ENCODE results near the gene PLCL1.

PLCL1 gene

GRCh38 chr2:197960786-197961185 lies 156.4 kb downstream of the PLCL1 start:
- Histone ChIP-seq H4K20me1 (ENCODE audit: insufficient read depth, low read length) (no peaks in the 10 kb centered on the region), H3K36me3 (ENCODE audit: insufficient read depth, low read length) (no peaks in the 10 kb centered on the region), H3K9ac (ENCODE audit: low read length) (no peak overlapping the region), H3K79me2 (ENCODE audit: insufficient read depth, low read length) (no peaks in the 10 kb centered on the region), H3K4me3 (ENCODE audit: low read depth, low read length, poor library complexity, severe bottlenecking) (no peak overlapping the region), H3K4me2 (ENCODE audit: low read length) (no peak overlapping the region), H3K9me2 (ENCODE audit: low read depth, low read length) (no peaks in the 10 kb centered on the region), H2AFZ (ENCODE audit: low read length) (no peak overlapping the region), H3F3A (ENCODE audit: insufficient read depth, low read length) (no peaks in the 10 kb centered on the region), H3K27ac (ENCODE audit: low read depth, low read length, poor library complexity, severe bottlenecking) (no peak overlapping the region), H3K4me1 (ENCODE audit: insufficient read depth, low read length, severe bottlenecking) (no peaks in the 10 kb centered on the region), H3K9me3 (ENCODE audit: low read length) (no peaks in the 10 kb centered on the region), H3K27me3 (ENCODE audit: insufficient read depth, low read length) (no peaks in the 10 kb centered on the region)
- TF ChIP-seq EZH2 (IDR thresholded peaks at IDR 0.05; ENCODE audit: borderline replicate concordance, low read length) (no peak), CTCF (IDR thresholded peaks at IDR 0.05; ENCODE audit: low read length) (no peak)

- H3K27ac ChIP-seq (ENCODE audit: low read depth, low read length, poor library complexity, severe bottlenecking) = no peak overlapping the region
- no peaks in the 10 kb centered on the region for H3K36me3 ChIP-seq (ENCODE audit: insufficient read depth, low read length)
- H3K9ac ChIP-seq (ENCODE audit: low read length) = no peak overlapping the region
- H4K20me1 ChIP-seq (ENCODE audit: insufficient read depth, low read length) = no peaks in the 10 kb centered on the region
- H3K9me3 ChIP-seq (ENCODE audit: low read length) = no peaks in the 10 kb centered on the region
- no peaks in the 10 kb centered on the region for H3K9me2 ChIP-seq (ENCODE audit: low read depth, low read length)
- H3K4me3 ChIP-seq (ENCODE audit: low read depth, low read length, poor library complexity, severe bottlenecking) = no peak overlapping the region
- H3K4me1 ChIP-seq (ENCODE audit: insufficient read depth, low read length, severe bottlenecking) = no peaks in the 10 kb centered on the region
- H2AFZ ChIP-seq (ENCODE audit: low read length) = no peak overlapping the region
- H3K4me2 ChIP-seq (ENCODE audit: low read length) = no peak overlapping the region
- no peaks in the 10 kb centered on the region for H3K79me2 ChIP-seq (ENCODE audit: insufficient read depth, low read length)
- H3F3A ChIP-seq (ENCODE audit: insufficient read depth, low read length) = no peaks in the 10 kb centered on the region
- H3K27me3 ChIP-seq (ENCODE audit: insufficient read depth, low read length) = no peaks in the 10 kb centered on the region
- TF ChIP-seq EZH2 (IDR thresholded peaks at IDR 0.05; ENCODE audit: borderline replicate concordance, low read length) (no peak), CTCF (IDR thresholded peaks at IDR 0.05; ENCODE audit: low read length) (no peak)
Observed at GRCh38 chr2:197964720-197965119, 160.3 kb downstream of the PLCL1 start.

GRCh38 chr2:197965756-197966155 lies 161.4 kb downstream of the PLCL1 start:
- Histone ChIP-seq H3K4me2 (ENCODE audit: low read length) (no peak overlapping the region), H3K4me1 (ENCODE audit: insufficient read depth, low read length, severe bottlenecking) (no peaks in the 10 kb centered on the region), H4K20me1 (ENCODE audit: insufficient read depth, low read length) (no peaks in the 10 kb centered on the region), H3K27ac (ENCODE audit: low read depth, low read length, poor library complexity, severe bottlenecking) (no peak overlapping the region), H3K4me3 (ENCODE audit: low read depth, low read length, poor library complexity, severe bottlenecking) (no peak overlapping the region), H3K79me2 (ENCODE audit: insufficient read depth, low read length) (no peaks in the 10 kb centered on the region), H3K9me2 (ENCODE audit: low read depth, low read length) (no peaks in the 10 kb centered on the region), H3K27me3 (ENCODE audit: insufficient read depth, low read length) (no peaks in the 10 kb centered on the region), H3K9ac (ENCODE audit: low read length) (no peak overlapping the region), H3K9me3 (ENCODE audit: low read length) (no peaks in the 10 kb centered on the region), H3K36me3 (ENCODE audit: insufficient read depth, low read length) (no peaks in the 10 kb centered on the region), H3F3A (ENCODE audit: insufficient read depth, low read length) (no peaks in the 10 kb centered on the region), H2AFZ (ENCODE audit: low read length) (no peak overlapping the region)
- no peak for TF ChIP-seq CTCF (IDR thresholded peaks at IDR 0.05; ENCODE audit: low read length)
- no peak for TF ChIP-seq EZH2 (IDR thresholded peaks at IDR 0.05; ENCODE audit: borderline replicate concordance, low read length)
